Loucy (cell line): ENCODE results near the gene KATNB1.

Experiments
- H2AFZ ChIP-seq: fragments of 200-600 bp; sonication (generic); 2 replicates; pipeline ENCODE4 v1.6.0; 2016; ENCODE audit warnings: antibody characterized with exemption, mild to moderate bottlenecking, low read length, moderate library complexity
- H3F3A ChIP-seq: fragments of 200-600 bp; 2 replicates; pipeline ENCODE4 v1.6.0; 2016; ENCODE audit warnings: antibody characterized with exemption, low read depth, mild to moderate bottlenecking
- H3K27me3 ChIP-seq: fragments of 200-600 bp; sonication (generic); 2 replicates; pipeline ENCODE4 v1.6.1; 2014; ENCODE audit warnings: low read length, mild to moderate bottlenecking; ENCODE audit not compliant: insufficient read depth, poor library complexity, severe bottlenecking
- H3K36me3 ChIP-seq: fragments of 200-600 bp; sonication (generic); 2 replicates; pipeline ENCODE4 v1.6.1; 2016; ENCODE audit warnings: low read length; ENCODE audit not compliant: insufficient read depth
- H3K4me1 ChIP-seq: fragments of 200-600 bp; sonication (generic); 2 replicates; pipeline ENCODE4 v1.5.1; 2014; ENCODE audit warnings: low read length, mild to moderate bottlenecking; ENCODE audit not compliant: insufficient read depth, poor library complexity, severe bottlenecking
- H3K4me2 ChIP-seq: fragments of 200-600 bp; sonication (generic); 2 replicates; pipeline ENCODE4 v1.6.0; 2014; ENCODE audit warnings: antibody characterized with exemption, low read length, low read depth, mild to moderate bottlenecking; ENCODE audit not compliant: poor library complexity, severe bottlenecking
- H3K4me3 ChIP-seq: fragments of 200-600 bp; sonication (generic); 2 replicates; pipeline ENCODE4 v1.5.1; 2014; ENCODE audit warnings: low read length, mild to moderate bottlenecking, mixed read lengths; ENCODE audit not compliant: poor library complexity, severe bottlenecking
- H3K79me2 ChIP-seq: fragments of 200-600 bp; sonication (generic); 2 replicates; pipeline ENCODE4 v1.6.1; 2014; ENCODE audit warnings: low read length; ENCODE audit not compliant: insufficient read depth
- H3K9ac ChIP-seq: fragments of 200-600 bp; sonication (generic); 2 replicates; pipeline ENCODE4 v1.6.0; 2014; ENCODE audit warnings: mild to moderate bottlenecking, low read depth, low read length, moderate library complexity; ENCODE audit not compliant: poor library complexity, severe bottlenecking
- H3K9me2 ChIP-seq: fragments of 200-600 bp; sonication (generic); replicated peaks from 2 replicates; pipeline ENCODE4 v1.6.1; 2016; ENCODE audit warnings: low read depth, low read length, mixed read lengths
- H3K9me3 ChIP-seq: fragments of 200-600 bp; sonication (generic); 2 replicates; pipeline ENCODE4 v1.6.1; 2014; ENCODE audit warnings: mild to moderate bottlenecking, antibody characterized with exemption, low read length, low read depth; ENCODE audit not compliant: insufficient read depth
- H4K20me1 ChIP-seq: fragments of 200-600 bp; sonication (generic); 2 replicates; pipeline ENCODE4 v1.6.0; 2014; ENCODE audit warnings: antibody characterized with exemption, low read length, mild to moderate bottlenecking; ENCODE audit not compliant: insufficient read depth, poor library complexity, severe bottlenecking
- EZH2phosphoT487 ChIP-seq: fragments of 200-600 bp; IDR thresholded peaks from 2 replicates; pipeline ENCODE4 v1.6.1; 2018; ENCODE audit warnings: antibody characterized with exemption, mild to moderate bottlenecking, moderate library complexity, borderline replicate concordance
- TF ChIP-seq, protein P1 (sequence below): fragments of 200-600 bp; sonication (generic); conservative IDR thresholded peaks from 2 replicates; pipeline ENCODE4 v1.5.1; 2014; ENCODE audit warnings: mild to moderate bottlenecking, antibody characterized with exemption, low read length

Gene KATNB1

DNA sequence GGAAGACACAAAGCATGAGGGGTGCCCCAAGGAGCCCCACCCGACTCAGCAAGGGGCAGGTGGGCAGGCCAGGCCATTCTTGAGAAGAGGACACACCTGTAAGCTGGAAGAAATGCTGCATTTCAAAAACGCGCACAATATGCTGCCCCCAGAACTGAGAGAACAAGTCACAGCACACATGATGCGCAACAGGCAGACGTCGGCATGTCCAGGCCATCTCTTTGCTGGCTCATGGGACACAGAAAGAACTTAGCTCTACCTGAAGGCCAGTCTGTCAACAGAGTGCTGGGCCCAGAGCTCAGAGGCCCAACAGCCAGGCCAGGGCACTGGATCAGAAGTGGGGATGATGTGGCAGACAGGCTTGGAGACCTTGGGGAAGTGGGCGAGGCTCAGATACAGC lies 48.8 kb downstream of the KATNB1 start:
- no peaks in the 10 kb centered on the region for H4K20me1 ChIP-seq
- H3F3A ChIP-seq: no peaks in the 10 kb centered on the region
- TF ChIP-seq, protein P1, sequence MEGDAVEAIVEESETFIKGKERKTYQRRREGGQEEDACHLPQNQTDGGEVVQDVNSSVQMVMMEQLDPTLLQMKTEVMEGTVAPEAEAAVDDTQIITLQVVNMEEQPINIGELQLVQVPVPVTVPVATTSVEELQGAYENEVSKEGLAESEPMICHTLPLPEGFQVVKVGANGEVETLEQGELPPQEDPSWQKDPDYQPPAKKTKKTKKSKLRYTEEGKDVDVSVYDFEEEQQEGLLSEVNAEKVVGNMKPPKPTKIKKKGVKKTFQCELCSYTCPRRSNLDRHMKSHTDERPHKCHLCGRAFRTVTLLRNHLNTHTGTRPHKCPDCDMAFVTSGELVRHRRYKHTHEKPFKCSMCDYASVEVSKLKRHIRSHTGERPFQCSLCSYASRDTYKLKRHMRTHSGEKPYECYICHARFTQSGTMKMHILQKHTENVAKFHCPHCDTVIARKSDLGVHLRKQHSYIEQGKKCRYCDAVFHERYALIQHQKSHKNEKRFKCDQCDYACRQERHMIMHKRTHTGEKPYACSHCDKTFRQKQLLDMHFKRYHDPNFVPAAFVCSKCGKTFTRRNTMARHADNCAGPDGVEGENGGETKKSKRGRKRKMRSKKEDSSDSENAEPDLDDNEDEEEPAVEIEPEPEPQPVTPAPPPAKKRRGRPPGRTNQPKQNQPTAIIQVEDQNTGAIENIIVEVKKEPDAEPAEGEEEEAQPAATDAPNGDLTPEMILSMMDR: no peak
- TF ChIP-seq EZH2phosphoT487: no peak
- H3K9me2 ChIP-seq: no peaks in the 10 kb centered on the region
- no peak overlapping the region for H3K9ac ChIP-seq
- no peaks in the 10 kb centered on the region for H3K9me3 ChIP-seq
- no peaks in the 10 kb centered on the region for H3K27me3 ChIP-seq
- no peaks in the 10 kb centered on the region for H3K4me1 ChIP-seq
- no peaks in the 10 kb centered on the region for H3K79me2 ChIP-seq
- H3K4me3 ChIP-seq: no peak overlapping the region
- H3K36me3 ChIP-seq: no peaks in the 10 kb centered on the region
- no peak overlapping the region for H2AFZ ChIP-seq
- H3K4me2 ChIP-seq: no peak overlapping the region

DNA sequence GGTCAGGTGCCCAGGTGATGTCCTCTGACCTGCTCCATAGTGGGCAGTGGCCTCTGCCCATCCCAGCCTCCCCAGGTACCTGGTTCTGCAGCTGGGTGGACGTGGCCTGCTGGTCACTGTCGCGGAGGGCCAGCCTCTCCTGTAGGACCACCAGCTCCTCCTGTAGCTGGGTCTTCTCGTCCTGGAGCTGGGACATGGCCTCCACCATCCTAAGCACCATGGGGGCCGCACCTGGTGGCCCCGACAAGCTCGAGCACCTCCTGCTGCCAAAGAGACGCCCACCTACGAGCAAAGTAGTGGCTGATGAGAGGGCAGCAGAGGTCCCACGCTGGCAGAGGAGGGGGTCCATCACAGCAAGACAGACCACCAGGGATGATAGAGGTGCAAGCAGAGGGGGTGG lies 49.8 kb downstream of the KATNB1 start:
- H3K4me3 ChIP-seq: no peak overlapping the region
- 0 out of 2 replicates have a peak, but pooled peaks cover under 1% of the 10 kb centered on the region for H3F3A ChIP-seq
- no peaks in the 10 kb centered on the region for H3K79me2 ChIP-seq
- peaks cover under 1% of the 10 kb centered on the region for H3K4me1 ChIP-seq
- H3K36me3 ChIP-seq: no peaks in the 10 kb centered on the region
- no peaks in the 10 kb centered on the region for H4K20me1 ChIP-seq
- no peak overlapping the region for H3K9ac ChIP-seq
- no peak overlapping the region for H3K4me2 ChIP-seq
- no peak overlapping the region for H2AFZ ChIP-seq
- no peaks in the 10 kb centered on the region for H3K9me2 ChIP-seq
- no peaks in the 10 kb centered on the region for H3K27me3 ChIP-seq
- TF ChIP-seq, protein P1: no peak
- TF ChIP-seq EZH2phosphoT487: no peak
- no peaks in the 10 kb centered on the region for H3K9me3 ChIP-seq

DNA sequence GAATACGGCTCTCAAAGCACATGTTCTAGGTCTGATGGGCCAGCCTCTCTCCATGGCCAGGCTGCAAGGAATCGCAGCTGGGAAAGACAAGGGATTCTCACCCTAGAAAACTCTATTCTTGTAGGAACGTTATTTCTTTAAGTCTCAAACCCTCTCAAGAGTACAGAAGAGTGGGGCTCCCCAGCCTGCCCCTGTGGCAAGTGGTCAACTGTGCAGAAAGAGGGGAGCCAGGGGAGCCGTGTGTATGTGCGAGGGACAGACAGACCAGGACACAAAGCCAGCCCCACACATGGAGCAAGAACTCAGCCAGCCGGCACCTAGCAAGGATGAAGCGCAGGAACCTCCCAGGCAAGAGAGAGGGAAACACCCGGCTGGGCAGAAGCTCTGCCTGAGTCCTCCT lies 50.4 kb downstream of the KATNB1 start:
- H3K9me2 ChIP-seq: no peaks in the 10 kb centered on the region
- peaks cover 6% of the 10 kb centered on the region for H3K4me1 ChIP-seq
- no peak overlapping the region for H2AFZ ChIP-seq
- H3K79me2 ChIP-seq: no peaks in the 10 kb centered on the region
- H3K36me3 ChIP-seq: no peaks in the 10 kb centered on the region
- H4K20me1 ChIP-seq: no peaks in the 10 kb centered on the region
- no peaks in the 10 kb centered on the region for H3K27me3 ChIP-seq
- no peak overlapping the region for H3K4me2 ChIP-seq
- no peaks in the 10 kb centered on the region for H3K9me3 ChIP-seq
- TF ChIP-seq EZH2phosphoT487: no peak
- TF ChIP-seq, protein P1: no peak
- no peak overlapping the region for H3K9ac ChIP-seq
- no peak overlapping the region for H3K4me3 ChIP-seq
- H3F3A ChIP-seq: 0 out of 2 replicates have a peak, but pooled peaks cover 3% of the 10 kb centered on the region
